Heart left ventricle (tissue), 16 donors: ENCODE data around the gene TMTC2. TPM values are rescaled to one million over a fixed set of nuclear protein-coding genes. Genes with fewer than 3 reads are reported as not detected.
A peak's percentile ranks its signal among the peaks of the same experiment; 100 is the strongest.

ENCODE experiments used
- ATAC-seq, 4 donors: fragments of 200-7000 bp; cut with Tn5 transposase; one replicate each; pipeline ENCODE4 v1.9.1; 2020 to 2022; ENCODE audit warnings: moderate library complexity in 4 of 4, mild to moderate bottlenecking in 3 of 4, moderate number of reproducible peaks in 1 of 4
- DNase-seq, 5 donors: peaks; one replicate each; pipeline ENCODE4 v3.0.0-alpha.2; 2020
- H3K27ac ChIP-seq, 12 donors: fragments of 200-600 bp; sonication (generic) in 4 of 12; one replicate each; pipeline versions ENCODE4 v1.5.0 to v1.8.0; 2016 to 2022; ENCODE audit warnings: mild to moderate bottlenecking in 2 of 12
- H3K27me3 ChIP-seq, 9 donors: fragments of 200-600 bp; sonication (generic) in 2 of 9; one replicate each; pipeline versions ENCODE4 v1.5.1 to v1.8.0; 2016 to 2022; ENCODE audit warnings: mild to moderate bottlenecking in 3 of 9
- H3K36me3 ChIP-seq, 9 donors: fragments of 200-600 bp; sonication (generic) in 2 of 9; one replicate each; pipeline versions ENCODE4 v1.5.0 to v1.8.0; 2018 to 2022; ENCODE audit warnings: mild to moderate bottlenecking in 2 of 9
- H3K4me1 ChIP-seq, 12 donors: fragments of 200-600 bp; sonication (generic) in 4 of 12; one replicate each; pipeline versions ENCODE4 v1.5.0 to v1.8.0; 2016 to 2022; ENCODE audit warnings: mild to moderate bottlenecking in 3 of 12
- H3K4me3 ChIP-seq, 12 donors: fragments of 200-600 bp; sonication (generic) in 4 of 12; one replicate each; pipeline versions ENCODE4 v1.5.0 to v1.8.0; 2017 to 2022; ENCODE audit warnings: mild to moderate bottlenecking in 9 of 12, moderate library complexity in 4 of 12
- H3K9me3 ChIP-seq, 12 donors: fragments of 200-600 bp; sonication (generic) in 4 of 12; one replicate each; pipeline versions ENCODE4 v1.5.0 to v1.8.0; 2016 to 2022; ENCODE audit warnings: mild to moderate bottlenecking in 1 of 12
- POLR2A ChIP-seq, 2 donors: fragments of 450-650 bp; IDR thresholded peaks; one replicate each; pipeline ENCODE4 v1.6.1; 2017; ENCODE audit warnings: antibody characterized with exemption in 2 of 2, mild to moderate bottlenecking in 2 of 2, moderate library complexity in 2 of 2
- WGBS, 4 donors: extraction: QIAGEN DNeasy Blood & Tissue Kit in 2 of 4; methylation state at CpG; one replicate each; pipeline versions ENCODE4 v1.1.5 to v1.1.7; 2013 to 2018; 5-methylcytosine and 5-hydroxymethylcytosine counted together
- intact Hi-C, 10 donors: fragments of 100-400 bp; cut with DNase I; formaldehyde crosslinking; loops; one replicate each; pipeline versions ENCODE4 v1.11.1 to v1.14.2; 2022
- long read RNA-seq, 3 donors: library from polyadenylated mRNA; unstranded; transcript quantifications; one replicate each; pipeline ENCODE4 v2.0.0, GENCODE V29; 2020 to 2021
- polyA plus RNA-seq, 2 donors: library from polyadenylated mRNA; stranded (reverse); fragments of 200-250 nt; gene quantifications; one replicate each; pipeline ENCODE4 v1.2.3, GENCODE V29; 2013
- total RNA-seq, 9 donors: library from RNA; depleted of rRNA in 2 of 9; stranded (reverse); fragments of >200 nt in 2 of 9; fragmentation: NEBNext Ultra II Directional in 3 of 9; extraction: Animal tissue kit (Norgen Biotek cat#: 25700) in 3 of 9; gene quantifications; one replicate each; pipeline versions ENCODE4 v1.1.0 to v1.2.4, GENCODE V29; 2016 to 2023
- TF ChIP-seq, protein P1 (sequence below), 12 donors: fragments of 200-600 bp; sonication (generic) in 4 of 12; IDR thresholded peaks; one replicate each; pipeline versions ENCODE4 v1.5.0 to v1.8.0; 2018 to 2022; ENCODE audit warnings: antibody characterized with exemption in 12 of 12, mild to moderate bottlenecking in 5 of 12
- donor health status: ischemic (EF 13 %, LVEDD 7.1; RV severe dilation, severe dysfunction).
- donor health status: healthy with polysubstance abuse.
- donor health status: DM: no; HTN: yes; CAD: no.
- donor health status: DM: no; HTN: no; CAD: no.
- donor health status: ischemic (EF 25% LVEDD 6.9; RV normal size, moderate dysfunction).
- donor health status: ischemic (EF 25% LVEDD 5.7; RV mildly dilated, moderate dysfunction).
- donor health status: healthy.
- donor health status: DM: yes; HTN: yes; CAD: no.
- donor health status: ischemic (EF 35%, LVEDD 5.7; RV mildly dilated, moderate dysfunction).
- donor health status: nonischemic (EF 11% LVEDD 7.7; RV severe dilation, severe dysfunction).
- donor health status: DM: yes; HTN: yes; CAD: no.
- donor health status: PGD.
- donor health status: ischemic (EF 29% LVEDD 5.4; RV normal size, mild dysfunction).
- donor health status: nonischemic (EF 23%, LVEDD 6.1; RV moderate dilation, normal function).

TMTC2 gene
- total RNA-seq (1 to 10 TPM; 2.6 to 5.7 (median 3.4) TPM), polyA plus RNA-seq (1 to 10 TPM; 1.1 to 2.5 TPM)
- long read RNA-seq, donor 1, partial matches to known transcripts, result 0 of 2 reads
- long read RNA-seq, donor 1, other reads (novel, unspliced or antisense), result 2 of 2 reads
- long read RNA-seq, donor 2, result 0 reads
- long read RNA-seq, donor 3, partial matches to known transcripts, result 1 of 4 reads
- long read RNA-seq, donor 3, other reads (novel, unspliced or antisense), result 2 of 4 reads

GRCh38 chr12:82686168-82687020 lies at the start of gene TMTC2:
Gene TMTC2 (plus strand): TSS chr12:82686906.
- TF ChIP-seq, protein P1, sequence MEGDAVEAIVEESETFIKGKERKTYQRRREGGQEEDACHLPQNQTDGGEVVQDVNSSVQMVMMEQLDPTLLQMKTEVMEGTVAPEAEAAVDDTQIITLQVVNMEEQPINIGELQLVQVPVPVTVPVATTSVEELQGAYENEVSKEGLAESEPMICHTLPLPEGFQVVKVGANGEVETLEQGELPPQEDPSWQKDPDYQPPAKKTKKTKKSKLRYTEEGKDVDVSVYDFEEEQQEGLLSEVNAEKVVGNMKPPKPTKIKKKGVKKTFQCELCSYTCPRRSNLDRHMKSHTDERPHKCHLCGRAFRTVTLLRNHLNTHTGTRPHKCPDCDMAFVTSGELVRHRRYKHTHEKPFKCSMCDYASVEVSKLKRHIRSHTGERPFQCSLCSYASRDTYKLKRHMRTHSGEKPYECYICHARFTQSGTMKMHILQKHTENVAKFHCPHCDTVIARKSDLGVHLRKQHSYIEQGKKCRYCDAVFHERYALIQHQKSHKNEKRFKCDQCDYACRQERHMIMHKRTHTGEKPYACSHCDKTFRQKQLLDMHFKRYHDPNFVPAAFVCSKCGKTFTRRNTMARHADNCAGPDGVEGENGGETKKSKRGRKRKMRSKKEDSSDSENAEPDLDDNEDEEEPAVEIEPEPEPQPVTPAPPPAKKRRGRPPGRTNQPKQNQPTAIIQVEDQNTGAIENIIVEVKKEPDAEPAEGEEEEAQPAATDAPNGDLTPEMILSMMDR (IDR thresholded peaks at IDR 0.05), result no peak
- peak in 1 of 2 donors; percentile 63 for TF ChIP-seq POLR2A (IDR thresholded peaks at IDR 0.05)
- Histone ChIP-seq H3K4me1 (peaks cover 0 to 26% (median 3%) of the 10 kb centered on the region in 12 donors), H3K27me3 (no peaks in the 10 kb centered on the region), H3K4me3 (peak within 1 kb of the TSS; percentile 55 to 93 (median 76)), H3K27ac (peak within 1 kb of the TSS; percentile 63 to 97 (median 90)), H3K36me3 (no peaks in the 10 kb centered on the region), H3K9me3 (no peaks in the 10 kb centered on the region)
- peak; percentile 98 to 99 (median 98) for ATAC-seq
- peak; percentile 92 to 95 (median 94) for DNase-seq
- intact Hi-C loops, result loop anchor here in 9 of 10 donors (2.0 to 10.0 kb wide), 9 partner anchors 328 to 1818 kb away; partner anchors contain the start of genes CCDC59 (in 1 of the 9) and METTL25 (in 1 of the 9)
- 0 to 1% (median 1%) methylated on average over 29 to 39 of the region's 39 CpGs for WGBS, 4 donors

DNA sequence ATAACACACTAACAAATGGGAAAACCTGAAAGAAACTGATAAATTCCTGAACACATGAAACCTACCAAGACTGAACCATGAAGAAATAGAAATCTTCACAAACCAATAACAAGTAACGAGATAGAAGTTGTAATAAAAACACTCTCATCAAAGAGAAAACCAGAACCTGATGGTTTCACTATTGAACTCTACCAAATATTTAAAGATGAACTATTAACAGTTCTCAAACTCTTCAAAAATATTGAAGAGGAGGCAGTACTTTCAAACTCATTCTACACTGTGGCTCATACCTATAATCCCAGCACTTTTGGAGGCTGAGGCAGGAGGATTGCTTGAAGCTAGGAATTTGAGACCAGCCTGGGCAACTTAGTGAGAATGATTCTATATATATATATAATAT lies 48.4 kb upstream of the TMTC2 start:
- Histone ChIP-seq H3K27me3 (no peaks in the 10 kb centered on the region), H3K4me1 (no peaks in the 10 kb centered on the region), H3K4me3 (no peak overlapping the region), H3K9me3 (peaks cover 0 to 16% (median 8%) of the 10 kb centered on the region in 12 donors), H3K27ac (no peak overlapping the region), H3K36me3 (no peaks in the 10 kb centered on the region)
- intact Hi-C loops, result no loop called here
- no peak for DNase-seq
- WGBS, 4 donors, result 91 to 98% (median 94%) methylated on average over 1 of the region's 1 CpG
- ATAC-seq, result no peak
- TF ChIP-seq POLR2A (IDR thresholded peaks at IDR 0.05), result no peak
- TF ChIP-seq, protein P1 (IDR thresholded peaks at IDR 0.05), result no peak

DNA sequence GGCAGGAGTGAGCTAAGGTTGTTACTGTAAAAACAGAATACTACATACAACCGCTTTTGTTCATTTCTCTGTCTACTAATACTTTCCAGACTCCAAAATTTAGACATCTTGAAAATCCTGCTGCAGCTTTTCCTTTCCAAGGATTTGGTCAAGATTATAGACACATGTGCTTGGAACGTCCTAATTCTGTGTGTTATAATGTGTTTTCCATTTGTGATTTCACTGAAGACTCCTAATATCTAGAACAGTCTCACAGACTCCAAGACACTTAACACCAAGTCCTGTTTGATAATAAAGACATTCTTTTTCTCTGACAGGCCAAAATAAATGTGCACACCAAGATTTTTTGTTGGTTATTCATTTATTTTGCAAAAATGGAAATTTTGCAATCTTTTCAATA lies 41.8 kb upstream of the TMTC2 start:
- H3K4me1 ChIP-seq, result peaks cover 0 to 2% (median 0%) of the 10 kb centered on the region in 12 donors

More for the DNA sequence above, 41.8 kb upstream of the TMTC2 start:
- ATAC-seq (no peak), DNase-seq (no peak)
- TF ChIP-seq, protein P1 (IDR thresholded peaks at IDR 0.05), result no peak
- TF ChIP-seq POLR2A (IDR thresholded peaks at IDR 0.05), result no peak
- no peaks in the 10 kb centered on the region for H3K36me3 ChIP-seq
- 56 to 76% (median 67%) methylated on average over 2 of the region's 2 CpGs for WGBS, 4 donors
- H3K27me3 ChIP-seq, result no peaks in the 10 kb centered on the region
- H3K9me3 ChIP-seq, result peaks cover 0 to 4% (median 0%) of the 10 kb centered on the region in 12 donors
- H3K4me3 ChIP-seq, result no peak overlapping the region
- intact Hi-C loops, result no loop called here
- no peak overlapping the region for H3K27ac ChIP-seq
